ENCODE results near the gene FGF11. TPM values are rescaled to one million over a fixed set of nuclear protein-coding genes. Genes with fewer than 3 reads are reported as not detected.
A peak's percentile ranks its signal among the peaks of the same experiment; 100 is the strongest.

FGF11 gene
- total and polyA plus RNA-seq, 2 donors from 2014 or later, result 1.4 to 7.7 TPM

- H3K36me3 ChIP-seq (ENCODE audit: control insufficient read depth in 2 of 3, insufficient read depth in 3 of 3, low read length in 3 of 3), result no peaks in the 10 kb centered on the region
- peak overlapping the region; percentile 78 to 86 for H3K27ac ChIP-seq (ENCODE audit: low read depth in 2 of 2, low read length in 2 of 2)
- TF ChIP-seq, protein P1, sequence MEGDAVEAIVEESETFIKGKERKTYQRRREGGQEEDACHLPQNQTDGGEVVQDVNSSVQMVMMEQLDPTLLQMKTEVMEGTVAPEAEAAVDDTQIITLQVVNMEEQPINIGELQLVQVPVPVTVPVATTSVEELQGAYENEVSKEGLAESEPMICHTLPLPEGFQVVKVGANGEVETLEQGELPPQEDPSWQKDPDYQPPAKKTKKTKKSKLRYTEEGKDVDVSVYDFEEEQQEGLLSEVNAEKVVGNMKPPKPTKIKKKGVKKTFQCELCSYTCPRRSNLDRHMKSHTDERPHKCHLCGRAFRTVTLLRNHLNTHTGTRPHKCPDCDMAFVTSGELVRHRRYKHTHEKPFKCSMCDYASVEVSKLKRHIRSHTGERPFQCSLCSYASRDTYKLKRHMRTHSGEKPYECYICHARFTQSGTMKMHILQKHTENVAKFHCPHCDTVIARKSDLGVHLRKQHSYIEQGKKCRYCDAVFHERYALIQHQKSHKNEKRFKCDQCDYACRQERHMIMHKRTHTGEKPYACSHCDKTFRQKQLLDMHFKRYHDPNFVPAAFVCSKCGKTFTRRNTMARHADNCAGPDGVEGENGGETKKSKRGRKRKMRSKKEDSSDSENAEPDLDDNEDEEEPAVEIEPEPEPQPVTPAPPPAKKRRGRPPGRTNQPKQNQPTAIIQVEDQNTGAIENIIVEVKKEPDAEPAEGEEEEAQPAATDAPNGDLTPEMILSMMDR (IDR thresholded peaks at IDR 0.05; ENCODE audit: borderline replicate concordance, extremely low read depth, insufficient read depth), result no peak
- no peak for FAIRE-seq
- peak in 4 of 5 donors; percentile 48 to 87 (median 60) for DNase-seq
- intact Hi-C loops (cut with DNase I), result no loop called here
- peaks cover 7% of the 10 kb centered on the region for H3K27me3 ChIP-seq (ENCODE audit: control insufficient read depth, insufficient read depth, low read length)
- peak overlapping the region; percentile 24 to 32 (median 27) for H3K9ac ChIP-seq (ENCODE audit: low read length in 3 of 3)
- H3K4me1 ChIP-seq (ENCODE audit: control insufficient read depth in 2 of 3, insufficient read depth in 2 of 3, low read depth in 1 of 3, low read length in 3 of 3), result peaks cover 0 to 26% (median 5%) of the 10 kb centered on the region in 3 donors
- H3K4me3 ChIP-seq (ENCODE audit: low read length in 3 of 3), result peak overlapping the region; percentile 63 to 79 (median 78)
- no peaks in the 10 kb centered on the region for H3K9me3 ChIP-seq (ENCODE audit: control insufficient read depth in 2 of 3, insufficient read depth in 1 of 3, low read length in 3 of 3)
Observed at GRCh38 chr17:7435676-7436555, 3.4 kb upstream of the FGF11 start.

GRCh38 chr17:7436556-7437368 is 2.5 kb upstream of the FGF11 start:
- H3K27me3 ChIP-seq (ENCODE audit: control insufficient read depth, insufficient read depth, low read length), result peaks cover 7% of the 10 kb centered on the region
- FAIRE-seq (no peak), DNase-seq (peak; percentile 87 to 94 (median 91))
- peak overlapping the region; percentile 78 to 86 for H3K27ac ChIP-seq (ENCODE audit: low read depth in 2 of 2, low read length in 2 of 2)
- no peaks in the 10 kb centered on the region for H3K36me3 ChIP-seq (ENCODE audit: control insufficient read depth in 2 of 3, insufficient read depth in 3 of 3, low read length in 3 of 3)
- H3K9me3 ChIP-seq (ENCODE audit: control insufficient read depth in 2 of 3, insufficient read depth in 1 of 3, low read length in 3 of 3), result no peaks in the 10 kb centered on the region
- H3K4me3 ChIP-seq (ENCODE audit: low read length in 3 of 3), result peak overlapping the region; percentile 21 to 79 (median 78)
- peaks cover 0 to 26% (median 5%) of the 10 kb centered on the region in 3 donors for H3K4me1 ChIP-seq (ENCODE audit: control insufficient read depth in 2 of 3, insufficient read depth in 2 of 3, low read depth in 1 of 3, low read length in 3 of 3)
- intact Hi-C loops (cut with DNase I), result no loop called here
- H3K9ac ChIP-seq (ENCODE audit: low read length in 3 of 3), result peak overlapping the region in 2 of 3 donors; percentile 24 to 32
- TF ChIP-seq, protein P1 (IDR thresholded peaks at IDR 0.05; ENCODE audit: borderline replicate concordance, extremely low read depth, insufficient read depth), result peak; percentile 93

- TF ChIP-seq, protein P1 (IDR thresholded peaks at IDR 0.05; ENCODE audit: borderline replicate concordance, extremely low read depth, insufficient read depth), result no peak
- H3K9ac ChIP-seq (ENCODE audit: low read length in 3 of 3), result peak overlapping the region in 2 of 3 donors; percentile 26 to 48
- intact Hi-C loops (cut with DNase I), result no loop called here
- H3K27me3 ChIP-seq (ENCODE audit: control insufficient read depth, insufficient read depth, low read length), result peaks cover 7% of the 10 kb centered on the region
- H3K27ac ChIP-seq (ENCODE audit: low read depth in 2 of 2, low read length in 2 of 2), result peak overlapping the region; percentile 37 to 86
- peak overlapping the region; percentile 42 to 79 (median 52) for H3K4me3 ChIP-seq (ENCODE audit: low read length in 3 of 3)
- FAIRE-seq, result no peak
- no peaks in the 10 kb centered on the region for H3K9me3 ChIP-seq (ENCODE audit: control insufficient read depth in 2 of 3, insufficient read depth in 1 of 3, low read length in 3 of 3)
- no peaks in the 10 kb centered on the region for H3K36me3 ChIP-seq (ENCODE audit: control insufficient read depth in 2 of 3, insufficient read depth in 3 of 3, low read length in 3 of 3)
- DNase-seq, result peak in 1 of 5 donors; percentile 81
- H3K4me1 ChIP-seq (ENCODE audit: control insufficient read depth in 2 of 3, insufficient read depth in 2 of 3, low read depth in 1 of 3, low read length in 3 of 3), result peaks cover 0 to 26% (median 5%) of the 10 kb centered on the region in 3 donors
Observed at GRCh38 chr17:7437369-7437863, 1.9 kb upstream of the FGF11 start.

Measured in kidney (tissue), 14 donors.